ENCODE data around the gene ITPKB.

Gene ITPKB

GRCh38 chr1:226736908-226737818 is 1.9 kb downstream of the ITPKB start:
- DNase-seq (ENCODE audit: extremely low read depth, insufficient read length) = peak; percentile 70

GRCh38 chr1:226736001-226736907 is 2.8 kb downstream of the ITPKB start:
- Histone ChIP-seq H3K27me3 (replicated peaks; ENCODE audit: control insufficient read depth, insufficient read depth, low read length) (no peaks in the 10 kb centered on the region), H3K4me3 (replicated peaks; ENCODE audit: low read depth, low read length) (peak overlapping the region; percentile 90), H3K36me3 (ENCODE audit: control insufficient read depth, insufficient read depth, low read length) (peaks cover 9% of the 10 kb centered on the region)
- DNase-seq (ENCODE audit: extremely low read depth, insufficient read length) = no peak
- no peak for TF ChIP-seq CTCF (IDR thresholded peaks at IDR 0.05; ENCODE audit: insufficient read depth, low read length, poor library complexity, severe bottlenecking)

More at GRCh38 chr1:226736908-226737818, 1.9 kb downstream of the ITPKB start:
- peaks cover 9% of the 10 kb centered on the region for H3K36me3 ChIP-seq (ENCODE audit: control insufficient read depth, insufficient read depth, low read length)
- H3K4me3 ChIP-seq (replicated peaks; ENCODE audit: low read depth, low read length) = peak overlapping the region; percentile 90
- no peaks in the 10 kb centered on the region for H3K27me3 ChIP-seq (replicated peaks; ENCODE audit: control insufficient read depth, insufficient read depth, low read length)
- no peak for TF ChIP-seq CTCF (IDR thresholded peaks at IDR 0.05; ENCODE audit: insufficient read depth, low read length, poor library complexity, severe bottlenecking)

GRCh38 chr1:226735576-226735975 is 3.5 kb downstream of the ITPKB start:
- no peak for DNase-seq (ENCODE audit: extremely low read depth, insufficient read length)
- Histone ChIP-seq H3K27me3 (replicated peaks; ENCODE audit: control insufficient read depth, insufficient read depth, low read length) (no peaks in the 10 kb centered on the region), H3K4me3 (replicated peaks; ENCODE audit: low read depth, low read length) (peak overlapping the region; percentile 60), H3K36me3 (ENCODE audit: control insufficient read depth, insufficient read depth, low read length) (peaks cover 9% of the 10 kb centered on the region)
- TF ChIP-seq CTCF (IDR thresholded peaks at IDR 0.05; ENCODE audit: insufficient read depth, low read length, poor library complexity, severe bottlenecking) = no peak

GRCh38 chr1:226734611-226735153 is 4.4 kb downstream of the ITPKB start:
- DNase-seq (ENCODE audit: extremely low read depth, insufficient read length) = no peak
- Histone ChIP-seq H3K36me3 (ENCODE audit: control insufficient read depth, insufficient read depth, low read length) (peaks cover 9% of the 10 kb centered on the region), H3K4me3 (replicated peaks; ENCODE audit: low read depth, low read length) (peak overlapping the region; percentile 60), H3K27me3 (replicated peaks; ENCODE audit: control insufficient read depth, insufficient read depth, low read length) (no peaks in the 10 kb centered on the region)
- TF ChIP-seq CTCF (IDR thresholded peaks at IDR 0.05; ENCODE audit: insufficient read depth, low read length, poor library complexity, severe bottlenecking) = no peak

GRCh38 chr1:226733876-226734275 is 5.2 kb downstream of the ITPKB start:
- H3K36me3 ChIP-seq (ENCODE audit: control insufficient read depth, insufficient read depth, low read length) = peaks cover 9% of the 10 kb centered on the region
- H3K27me3 ChIP-seq (replicated peaks; ENCODE audit: control insufficient read depth, insufficient read depth, low read length) = no peaks in the 10 kb centered on the region
- TF ChIP-seq CTCF (IDR thresholded peaks at IDR 0.05; ENCODE audit: insufficient read depth, low read length, poor library complexity, severe bottlenecking) = no peak
- H3K4me3 ChIP-seq (replicated peaks; ENCODE audit: low read depth, low read length) = peak overlapping the region; percentile 60
- DNase-seq (ENCODE audit: extremely low read depth, insufficient read length) = no peak
